ENCODE measurements around the gene CFAP97D1.

- TF ChIP-seq CTCF (conservative IDR thresholded peaks at IDR 0.05 in 1 of 2, IDR thresholded peaks at IDR 0.05 in 1 of 2; ENCODE audit: extremely low read depth in 1 of 2, insufficient read depth in 1 of 2, low read depth in 1 of 2, low read length in 2 of 2) (no peak), EZH2 (IDR thresholded peaks at IDR 0.05; ENCODE audit: borderline replicate concordance, low read length) (no peak)
Measured at GRCh38 chr17:43830510-43831140, 50.4 kb downstream of the CFAP97D1 start.
